Nephron progenitor cell (in vitro differentiated cells): ENCODE data around the gene CAMTA1.

Experiments used
- DNase-seq: peaks from one replicate; pipeline ENCODE4 v3.0.0; 2021
- H3K27ac Mint-ChIP-seq: 2 replicates; pipeline ENCODE4 v1.8.0; 2021; ENCODE audit warnings: mild to moderate bottlenecking, moderate library complexity, mixed read lengths
- H3K27me3 Mint-ChIP-seq: 2 replicates; pipeline ENCODE4 v1.8.0; 2021; ENCODE audit warnings: mild to moderate bottlenecking, low read depth, mixed read lengths; ENCODE audit not compliant: poor library complexity
- H3K36me3 Mint-ChIP-seq: 2 replicates; pipeline ENCODE4 v1.8.0; 2021; ENCODE audit warnings: low read depth, mixed read lengths
- H3K4me1 Mint-ChIP-seq: 2 replicates; pipeline ENCODE4 v1.8.0; 2021; ENCODE audit warnings: mixed read lengths
- H3K4me3 Mint-ChIP-seq: 2 replicates; pipeline ENCODE4 v1.8.0; 2021; ENCODE audit warnings: mild to moderate bottlenecking, moderate library complexity, mixed read lengths
- H3K9me3 Mint-ChIP-seq: 2 replicates; pipeline ENCODE4 v1.8.0; 2021; ENCODE audit warnings: mild to moderate bottlenecking, moderate library complexity, mixed read lengths
- CTCF ChIP-seq: fragments of 200-600 bp; sonication (generic); IDR thresholded peaks from 2 replicates; pipeline ENCODE4 v1.5.0; 2021; ENCODE audit warnings: antibody characterized with exemption

CAMTA1 gene

DNA sequence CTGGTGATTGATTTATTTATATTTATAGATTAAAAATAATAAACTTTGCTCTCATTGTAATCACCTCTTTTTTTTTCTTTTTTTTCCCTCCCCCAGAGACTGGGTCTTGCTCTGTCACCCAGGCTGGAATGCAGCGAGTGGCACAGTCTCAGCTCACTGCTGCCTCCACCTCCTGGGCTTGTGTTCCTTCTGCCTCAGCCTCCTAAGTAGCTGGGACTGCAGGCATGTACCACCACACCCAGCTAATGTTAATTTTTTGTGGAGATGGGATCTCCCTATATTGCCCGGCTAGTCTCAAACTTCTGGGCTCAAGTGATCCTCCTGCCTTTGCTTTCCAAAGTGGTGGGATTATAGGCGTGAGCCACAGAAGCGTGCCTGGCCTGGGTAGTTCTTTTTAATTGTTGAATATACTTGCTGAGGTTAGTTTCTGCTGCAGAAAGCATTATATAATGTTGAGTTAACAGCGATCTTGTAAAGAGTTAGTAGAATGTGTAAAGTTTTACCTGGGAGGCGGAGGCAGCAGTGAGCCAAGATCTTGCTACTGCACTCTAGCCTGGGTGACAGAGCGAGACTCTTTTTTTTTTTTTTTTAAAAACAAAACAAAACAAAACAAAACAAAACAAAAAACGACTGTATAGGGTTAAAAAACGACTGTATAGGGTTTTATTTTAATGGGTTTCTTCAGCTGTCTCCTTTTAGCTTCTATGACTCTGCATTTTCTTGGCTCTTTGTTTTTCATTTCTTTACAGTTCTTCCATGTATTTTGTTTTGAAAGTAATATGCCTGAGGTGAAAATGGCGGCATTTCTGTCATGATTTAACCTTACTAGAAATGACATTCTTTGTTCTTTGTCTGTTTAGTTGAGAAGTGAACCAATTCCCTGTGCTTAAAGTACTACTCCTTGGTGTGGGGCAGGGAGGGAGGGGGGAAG, 82.7 kb downstream of the CAMTA1 start:
- H3K27ac Mint-ChIP-seq: no peak overlapping the region
- no peak for DNase-seq
- H3K9me3 Mint-ChIP-seq: no peaks in the 10 kb centered on the region
- no peaks in the 10 kb centered on the region for H3K27me3 Mint-ChIP-seq
- TF ChIP-seq CTCF: no peak
- H3K36me3 Mint-ChIP-seq: peaks cover 16% of the 10 kb centered on the region
- H3K4me3 Mint-ChIP-seq: no peak overlapping the region
- peaks cover 62% of the 10 kb centered on the region for H3K4me1 Mint-ChIP-seq

DNA sequence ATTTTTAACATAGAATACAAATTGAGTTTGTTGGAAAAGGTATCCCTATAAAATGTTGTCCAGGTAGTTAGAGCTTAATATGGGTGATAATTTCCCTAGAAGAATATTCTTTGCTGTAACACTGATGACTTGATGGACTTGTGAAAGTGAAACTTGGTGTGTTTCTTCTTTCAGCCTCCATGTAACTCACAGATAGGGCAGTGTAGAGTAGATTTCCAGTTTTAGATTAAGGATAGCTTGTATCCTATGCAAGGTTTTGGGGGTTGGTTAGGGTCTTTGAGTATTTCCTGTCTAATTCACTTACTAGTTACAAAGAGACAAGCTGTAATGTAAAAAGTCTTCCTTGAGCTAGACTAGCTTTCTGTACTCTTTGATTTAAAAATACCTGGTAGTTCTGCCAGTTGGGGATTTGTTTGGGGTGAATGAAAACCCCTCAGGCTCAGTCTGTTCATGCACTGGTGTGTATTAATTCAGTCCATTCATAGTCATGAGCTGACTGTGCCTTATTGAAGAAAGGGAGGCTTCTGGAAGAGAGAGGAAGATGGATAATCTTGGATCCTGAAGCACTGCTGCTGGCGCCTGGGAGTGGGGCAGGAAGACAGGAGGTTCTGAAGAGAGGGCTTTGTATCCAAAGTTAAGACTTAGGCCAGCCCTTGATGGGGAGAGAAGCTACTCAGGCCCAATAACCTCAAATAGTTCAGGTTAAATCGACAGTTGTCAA, 83.6 kb downstream of the CAMTA1 start:
- Mint-ChIP-seq H3K27ac (peak overlapping the region; percentile 51), H3K27me3 (no peaks in the 10 kb centered on the region), H3K4me1 (peaks cover 63% of the 10 kb centered on the region)

DNA sequence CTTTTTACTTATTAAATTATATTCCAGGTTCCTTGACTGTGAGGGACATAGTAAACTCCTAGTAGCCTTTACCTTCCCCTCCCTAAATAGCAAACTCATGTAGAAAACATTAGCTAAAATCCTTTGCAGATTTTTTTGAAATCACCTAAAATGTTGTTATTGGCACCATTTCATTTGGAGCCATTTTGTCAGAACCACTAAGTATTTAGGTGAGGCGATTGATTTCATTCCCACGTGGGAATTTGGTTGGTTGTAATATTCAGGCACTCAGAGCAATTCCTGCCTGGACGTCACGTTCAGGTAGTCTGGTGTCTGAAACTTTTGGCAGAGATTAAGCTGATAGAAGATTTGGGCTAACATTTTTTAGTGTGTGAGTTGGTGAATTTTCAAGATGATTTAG, 84.3 kb downstream of the CAMTA1 start:
- Mint-ChIP-seq H3K36me3 (peaks cover 4% of the 10 kb centered on the region), H3K4me1 (peaks cover 57% of the 10 kb centered on the region), H3K4me3 (no peak overlapping the region), H3K9me3 (no peaks in the 10 kb centered on the region), H3K27me3 (no peaks in the 10 kb centered on the region), H3K27ac (no peak overlapping the region)
- DNase-seq: no peak
- TF ChIP-seq CTCF: no peak

More for the DNA sequence above, 83.6 kb downstream of the CAMTA1 start:
- no peak overlapping the region for H3K4me3 Mint-ChIP-seq
- H3K36me3 Mint-ChIP-seq: peaks cover 9% of the 10 kb centered on the region
- TF ChIP-seq CTCF: no peak
- DNase-seq: no peak
- no peaks in the 10 kb centered on the region for H3K9me3 Mint-ChIP-seq

DNA sequence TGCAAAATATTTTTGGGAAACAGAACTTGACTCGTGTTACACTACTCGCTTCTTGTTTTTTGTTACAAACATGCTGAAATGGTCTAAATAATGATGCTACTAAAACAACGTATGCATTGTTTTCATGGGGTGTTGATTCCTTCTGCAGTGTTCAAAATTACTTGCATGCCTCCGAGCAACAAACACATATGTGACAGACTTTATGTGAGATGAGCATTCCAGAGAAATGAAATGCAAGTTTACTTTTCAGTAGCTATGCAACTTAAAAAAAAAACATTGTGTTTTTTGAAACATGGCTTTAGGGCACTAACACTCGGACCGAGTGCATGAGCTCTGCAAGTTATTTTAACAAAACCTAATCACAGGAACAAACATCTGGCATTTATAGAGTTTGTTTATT, 84.8 kb downstream of the CAMTA1 start:
- H3K9me3 Mint-ChIP-seq: no peaks in the 10 kb centered on the region
- H3K27ac Mint-ChIP-seq: no peak overlapping the region

DNA sequence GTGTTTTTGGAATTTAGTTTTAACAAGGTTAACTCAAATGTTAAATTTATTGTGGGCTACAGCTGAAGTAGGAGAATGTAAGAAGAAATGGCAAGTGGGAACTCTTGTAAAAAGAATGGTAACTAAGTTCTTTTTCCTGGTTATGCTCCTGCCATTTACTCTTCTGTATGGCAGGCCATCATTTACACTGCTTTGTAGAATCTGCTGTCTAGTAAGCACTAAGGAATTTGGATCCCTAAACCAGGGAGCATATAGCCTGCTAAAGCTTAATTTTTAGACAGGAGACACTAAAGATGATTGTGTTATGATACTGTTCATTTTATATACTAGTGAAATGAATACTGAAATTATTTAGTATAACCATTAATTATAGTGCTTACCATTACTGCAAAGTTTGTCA, 85.3 kb downstream of the CAMTA1 start:
- Mint-ChIP-seq H3K36me3 (peaks cover 5% of the 10 kb centered on the region), H3K27ac (no peak overlapping the region), H3K4me1 (peaks cover 53% of the 10 kb centered on the region), H3K27me3 (no peaks in the 10 kb centered on the region), H3K4me3 (no peak overlapping the region), H3K9me3 (no peaks in the 10 kb centered on the region)
- DNase-seq: no peak
- TF ChIP-seq CTCF: no peak

More for the DNA sequence above, 84.8 kb downstream of the CAMTA1 start:
- H3K27me3 Mint-ChIP-seq: no peaks in the 10 kb centered on the region
- peaks cover 56% of the 10 kb centered on the region for H3K4me1 Mint-ChIP-seq
- no peak overlapping the region for H3K4me3 Mint-ChIP-seq
- no peak for TF ChIP-seq CTCF
- peaks cover 4% of the 10 kb centered on the region for H3K36me3 Mint-ChIP-seq
- DNase-seq: no peak
